Esophagus squamous epithelium (tissue), 4 donors: ENCODE data around the gene PPM1M.
A peak's percentile ranks its signal among the peaks of the same experiment; 100 is the strongest.

Experiments used
- POLR2A ChIP-seq, 4 donors: fragments of 450-650 bp; IDR thresholded peaks; one replicate each; pipeline ENCODE4 v1.6.1; 2017; ENCODE audit warnings: antibody characterized with exemption in 4 of 4, mild to moderate bottlenecking in 4 of 4, moderate library complexity in 3 of 4
- TF ChIP-seq, protein P1 (sequence below), 6 experiments: fragments of 450-650 bp in 4 of 6; fragments of 200-600 bp in 2 of 6; sonication (generic) in 2 of 6; IDR thresholded peaks; one replicate each; pipeline ENCODE4 v1.5.1; 2016 to 2019; ENCODE audit warnings: antibody characterized with exemption in 6 of 6, mild to moderate bottlenecking in 4 of 6, moderate library complexity in 4 of 6

DNA sequence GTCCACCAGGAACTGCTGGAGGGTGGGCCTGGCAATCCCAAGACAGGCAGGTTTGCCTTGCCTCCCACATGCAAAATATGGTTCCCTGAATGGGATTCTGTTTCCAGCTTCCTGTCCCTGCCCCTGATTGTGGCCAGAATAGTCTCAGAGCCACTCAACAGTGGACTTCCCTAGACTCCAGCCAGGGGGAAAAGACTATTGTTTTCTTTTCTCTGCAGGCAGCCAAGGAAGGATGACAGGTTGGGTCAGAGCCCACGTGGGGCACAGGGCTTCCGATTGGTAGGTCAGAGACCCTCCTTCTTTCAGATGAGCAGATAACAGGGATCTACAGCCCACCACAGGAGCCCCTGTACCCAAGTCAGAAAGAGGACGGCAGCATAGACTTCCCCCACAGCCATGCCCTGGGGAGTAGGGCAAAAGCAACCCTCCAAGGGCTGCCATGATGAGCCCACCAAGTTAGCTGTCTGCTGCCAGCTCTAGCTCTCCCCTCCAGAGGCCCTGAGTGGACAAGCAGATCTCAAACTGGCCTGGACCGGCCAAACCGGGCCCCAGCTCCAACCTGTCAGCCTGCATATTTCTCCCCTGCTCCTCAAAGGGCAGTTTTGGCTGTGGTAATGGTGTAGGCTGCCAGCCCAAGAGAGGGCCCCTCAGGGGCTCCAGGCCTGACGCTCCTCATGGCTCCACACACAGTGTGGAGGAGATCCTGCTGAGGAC is 26.5 kb upstream of the PPM1M start:
- TF ChIP-seq POLR2A (IDR thresholded peaks at IDR 0.05): no peak
- TF ChIP-seq, protein P1, sequence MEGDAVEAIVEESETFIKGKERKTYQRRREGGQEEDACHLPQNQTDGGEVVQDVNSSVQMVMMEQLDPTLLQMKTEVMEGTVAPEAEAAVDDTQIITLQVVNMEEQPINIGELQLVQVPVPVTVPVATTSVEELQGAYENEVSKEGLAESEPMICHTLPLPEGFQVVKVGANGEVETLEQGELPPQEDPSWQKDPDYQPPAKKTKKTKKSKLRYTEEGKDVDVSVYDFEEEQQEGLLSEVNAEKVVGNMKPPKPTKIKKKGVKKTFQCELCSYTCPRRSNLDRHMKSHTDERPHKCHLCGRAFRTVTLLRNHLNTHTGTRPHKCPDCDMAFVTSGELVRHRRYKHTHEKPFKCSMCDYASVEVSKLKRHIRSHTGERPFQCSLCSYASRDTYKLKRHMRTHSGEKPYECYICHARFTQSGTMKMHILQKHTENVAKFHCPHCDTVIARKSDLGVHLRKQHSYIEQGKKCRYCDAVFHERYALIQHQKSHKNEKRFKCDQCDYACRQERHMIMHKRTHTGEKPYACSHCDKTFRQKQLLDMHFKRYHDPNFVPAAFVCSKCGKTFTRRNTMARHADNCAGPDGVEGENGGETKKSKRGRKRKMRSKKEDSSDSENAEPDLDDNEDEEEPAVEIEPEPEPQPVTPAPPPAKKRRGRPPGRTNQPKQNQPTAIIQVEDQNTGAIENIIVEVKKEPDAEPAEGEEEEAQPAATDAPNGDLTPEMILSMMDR (IDR thresholded peaks at IDR 0.05): peak in 1 of 6 experiments; percentile 15
